Mucosa of descending colon (tissue), 3 donors: ENCODE results near the gene DYNLRB1. TPM values are rescaled to one million over a fixed set of nuclear protein-coding genes. Genes with fewer than 3 reads are reported as not detected.

ENCODE experiments used
- ATAC-seq: fragments of 200-7000 bp; cut with Tn5 transposase; one replicate; pipeline ENCODE4 v1.9.1; 2020; ENCODE audit warnings: mild to moderate bottlenecking, moderate library complexity
- DNase-seq, 3 donors: peaks; one replicate each; pipeline ENCODE4 v3.0.0-alpha.2; 2020
- H3K36me3 ChIP-seq: fragments of 200-600 bp; one replicate; pipeline ENCODE4 v1.8.0; 2021; ENCODE audit warnings: low read depth, mild to moderate bottlenecking
- H3K4me1 ChIP-seq: fragments of 200-600 bp; one replicate; pipeline ENCODE4 v1.8.0; 2021; ENCODE audit warnings: low read depth, mild to moderate bottlenecking
- H3K4me3 ChIP-seq: fragments of 200-600 bp; one replicate; pipeline ENCODE4 v1.8.0; 2021; ENCODE audit warnings: mild to moderate bottlenecking
- H3K9me3 ChIP-seq: fragments of 200-600 bp; one replicate; pipeline ENCODE4 v1.8.0; 2021; ENCODE audit warnings: mild to moderate bottlenecking
- CTCF ChIP-seq: fragments of 200-600 bp; IDR thresholded peaks from one replicate; pipeline ENCODE4 v1.8.0; 2022; ENCODE audit warnings: antibody characterized with exemption, mild to moderate bottlenecking
- intact Hi-C, 2 donors: fragments of 100-400 bp; cut with DNase I in 1 of 2; cut with micrococcal nuclease in 1 of 2; formaldehyde crosslinking; loops; one replicate each; pipeline versions ENCODE4 v1.11.0 to v1.11.1; 2022; cut with DNase I, micrococcal nuclease
- total RNA-seq, 3 donors: library from RNA; stranded (reverse); fragmentation: NEBNext Ultra II Directional in 2 of 3; extraction: Animal tissue kit (Norgen Biotek cat#: 25700) in 2 of 3; gene quantifications; one replicate each; pipeline versions ENCODE4 v1.2.1 to v1.2.4, GENCODE V29; 2021 to 2023
- donor health status: DM: no; HTN: no; CAD: no; lungs with moderate emphysema.
- donor health status: DM: no; HTN: no; CAD: no.
- donor health status: DM: no; HTN: yes; CAD: no.

DYNLRB1 gene
- total RNA-seq, 3 donors from 2014 or later: 110 to 137 (median 119) TPM

- peak overlapping the region; percentile 4 for H3K4me3 ChIP-seq
- no peak for TF ChIP-seq CTCF
- peaks cover 17% of the 10 kb centered on the region for H3K4me1 ChIP-seq
- H3K9me3 ChIP-seq: no peaks in the 10 kb centered on the region
- peak; percentile 68 to 76 (median 69) for DNase-seq
- intact Hi-C loops: no loop called here
- peak; percentile 83 for ATAC-seq
- H3K36me3 ChIP-seq: no peaks in the 10 kb centered on the region
Observed at GRCh38 chr20:34546751-34547181, 30.5 kb downstream of the DYNLRB1 start.

- Histone ChIP-seq H3K9me3 (no peaks in the 10 kb centered on the region), H3K4me1 (peaks cover 14% of the 10 kb centered on the region), H3K4me3 (no peak overlapping the region), H3K36me3 (no peaks in the 10 kb centered on the region)
- intact Hi-C loops: no loop called here
- DNase-seq (peak in 2 of 3 donors; percentile 34 to 47), ATAC-seq (no peak)
- no peak for TF ChIP-seq CTCF
Observed at GRCh38 chr20:34547844-34548613, 31.8 kb downstream of the DYNLRB1 start.

- Histone ChIP-seq H3K4me1 (peaks cover 15% of the 10 kb centered on the region), H3K36me3 (no peaks in the 10 kb centered on the region), H3K9me3 (no peaks in the 10 kb centered on the region), H3K4me3 (no peak overlapping the region)
- ATAC-seq (peak; percentile 59), DNase-seq (peak; percentile 51 to 62 (median 56))
- intact Hi-C loops: no loop called here
- TF ChIP-seq CTCF: no peak
Observed at GRCh38 chr20:34549291-34549928, 33.2 kb downstream of the DYNLRB1 start.

- H3K4me1 ChIP-seq: peaks cover 11% of the 10 kb centered on the region
- no peaks in the 10 kb centered on the region for H3K36me3 ChIP-seq
- H3K9me3 ChIP-seq: no peaks in the 10 kb centered on the region
- ATAC-seq (no peak), DNase-seq (peak in 1 of 3 donors; percentile 40)
- intact Hi-C loops: no loop called here
- no peak overlapping the region for H3K4me3 ChIP-seq
- no peak for TF ChIP-seq CTCF
Observed at GRCh38 chr20:34549929-34550305, 33.7 kb downstream of the DYNLRB1 start.

GRCh38 chr20:34552569-34552968 lies 36.3 kb downstream of the DYNLRB1 start:
- ATAC-seq: no peak
- TF ChIP-seq CTCF: no peak

More at GRCh38 chr20:34552569-34552968, 36.3 kb downstream of the DYNLRB1 start:
- Histone ChIP-seq H3K36me3 (no peaks in the 10 kb centered on the region), H3K4me3 (no peak overlapping the region), H3K9me3 (no peaks in the 10 kb centered on the region), H3K4me1 (peaks cover 14% of the 10 kb centered on the region)
- intact Hi-C loops: no loop called here
- peak in 2 of 3 donors; percentile 17 to 33 for DNase-seq
